K562 (cell line): ENCODE data around the gene ITPR1. TPM values are rescaled to one million over a fixed set of nuclear protein-coding genes. Genes with fewer than 3 reads are reported as not detected.

ENCODE experiments used
- ATF7 ChIP-seq: fragments of 450-650 bp; IDR thresholded peaks from 2 replicates; pipeline ENCODE4 v1.7.1; 2014; ENCODE audit warnings: mild to moderate bottlenecking, moderate library complexity
- EHMT2 ChIP-seq: fragments of 450-650 bp; IDR thresholded peaks from 2 replicates; pipeline ENCODE4 v1.6.1; 2018; ENCODE audit warnings: antibody characterized with exemption
- ELF2 ChIP-seq: fragments of 250-450 bp; sonication (Bioruptor Pico); IDR thresholded peaks from 2 replicates; pipeline ENCODE4 v1.5.0; 2021; ENCODE audit warnings: mild to moderate bottlenecking
- ERF ChIP-seq: fragments of 450-650 bp; formaldehyde crosslinking; IDR thresholded peaks from 2 replicates; pipeline ENCODE4 v1.4.0; 2020; ENCODE audit warnings: mild to moderate bottlenecking, mixed read lengths
- FOS ChIP-seq: IDR thresholded peaks from 3 replicates; pipeline ENCODE4 v1.6.1; 2011; ENCODE audit not compliant: insufficient read length; ENCODE audit errors: extremely low read depth
- FOXM1 ChIP-seq, 2 experiments: fragments of 450-650 bp in 1 of 2; sonication (generic) in 1 of 2; formaldehyde crosslinking in 1 of 2; IDR thresholded peaks; 2 replicates each; pipeline versions ENCODE4 v1.6.1 to v1.9.0; 2017 to 2022; ENCODE audit warnings: low read depth in 2 of 2, mild to moderate bottlenecking in 2 of 2, missing genetic modification reagents in 1 of 2, moderate library complexity in 1 of 2
- ILF3 ChIP-seq: fragments of 450-650 bp; IDR thresholded peaks from 2 replicates; pipeline ENCODE4 v1.6.1; 2018; ENCODE audit warnings: antibody characterized with exemption, mild to moderate bottlenecking, moderate library complexity, borderline replicate concordance
- ILK ChIP-seq: fragments of 450-650 bp; IDR thresholded peaks from 2 replicates; pipeline ENCODE4 v1.6.1; 2016; ENCODE audit warnings: missing genetic modification characterization, low read depth, mild to moderate bottlenecking, missing compliant biosample characterization, moderate library complexity, borderline replicate concordance
- MBD2 ChIP-seq: sonication (generic); IDR thresholded peaks from 2 replicates; pipeline ENCODE4 v1.6.1; 2016; ENCODE audit warnings: low read depth, borderline replicate concordance
- NFIX ChIP-seq: fragments of 250-450 bp; sonication (Bioruptor Pico); IDR thresholded peaks from 2 replicates; pipeline ENCODE4 v1.4.0; 2020; ENCODE audit warnings: low read depth, mild to moderate bottlenecking, moderate library complexity
- NFRKB ChIP-seq: fragments of 450-650 bp; IDR thresholded peaks from 2 replicates; pipeline ENCODE4 v1.6.1; 2016; ENCODE audit warnings: low read depth
- PREB ChIP-seq: sonication (generic); formaldehyde crosslinking; IDR thresholded peaks from 2 replicates; pipeline ENCODE4 v1.8.1; 2023; ENCODE audit warnings: mild to moderate bottlenecking, missing genetic modification reagents
- SETDB1 ChIP-seq: IDR thresholded peaks from one replicate; pipeline ENCODE4 v1.6.1; 2012; ENCODE audit warnings: low read length, control low read depth, inconsistent platforms
- TAF9B ChIP-seq: fragments of 450-650 bp; IDR thresholded peaks from 2 replicates; pipeline ENCODE4 v1.6.1; 2018; ENCODE audit warnings: mild to moderate bottlenecking; ENCODE audit not compliant: partially characterized antibody
- ZFP91 ChIP-seq: sonication (generic); formaldehyde crosslinking; IDR thresholded peaks from 2 replicates; pipeline ENCODE4 v1.8.0; 2022; ENCODE audit warnings: mild to moderate bottlenecking, missing genetic modification reagents
- ZNF143 ChIP-seq: sonication (generic); formaldehyde crosslinking; IDR thresholded peaks from 2 replicates; pipeline ENCODE4 v1.9.0; 2022; ENCODE audit warnings: mild to moderate bottlenecking, missing genetic modification reagents
- ZNF175 ChIP-seq: fragments of 200-800 bp; sonication (Bioruptor generic); IDR thresholded peaks from 2 replicates; pipeline ENCODE4 v1.6.1; 2016; ENCODE audit warnings: low read depth, mild to moderate bottlenecking, missing genetic modification characterization, missing compliant biosample characterization
- ZNF280B ChIP-seq: fragments of 250-450 bp; sonication (Bioruptor Pico); IDR thresholded peaks from 2 replicates; pipeline ENCODE4 v1.5.1; 2021; ENCODE audit warnings: mild to moderate bottlenecking
- ZNF41 ChIP-seq: fragments of 250-450 bp; sonication (Bioruptor Pico); conservative IDR thresholded peaks from 2 replicates; pipeline ENCODE4 v1.4.0; 2020; ENCODE audit warnings: mild to moderate bottlenecking
- ZNF431 ChIP-seq: sonication (generic); formaldehyde crosslinking; IDR thresholded peaks from 2 replicates; pipeline ENCODE4 v1.8.0; 2022; ENCODE audit warnings: mild to moderate bottlenecking, missing genetic modification reagents
- ZNF445 ChIP-seq: fragments of 250-450 bp; sonication (Bioruptor Pico); IDR thresholded peaks from 2 replicates; pipeline ENCODE4 v1.4.0; 2020; ENCODE audit warnings: low read depth, mild to moderate bottlenecking, moderate library complexity
- polyA plus RNA-seq, 8 experiments: library from polyadenylated mRNA; depleted of rRNA in 4 of 8; stranded (reverse) in 5 of 8; unstranded in 3 of 8; fragments of >200 nt; fragmentation: Nextera tagmentation in 2 of 8; fragmentation: Illumina TruSeq in 1 of 8; extraction: Ambion mirVana in 2 of 8; extraction: Trizol in 1 of 8; gene quantifications; 2 replicates each; pipeline versions ENCODE4 v1.2.1 to v1.2.3, GENCODE V29; 2011 to 2014; ENCODE audit warnings: inconsistent platforms in 1 of 8, missing spikeins in 1 of 8
- total RNA-seq, 7 experiments: library from RNA; depleted of rRNA in 6 of 7; stranded (reverse); fragments of >200 nt in 6 of 7; fragmentation: Illumina TruSeq in 2 of 7; extraction: Trizol in 2 of 7; gene quantifications; 2 replicates each; pipeline versions ENCODE4 v1.2.1 to v1.2.3, GENCODE V29; 2011 to 2021; ENCODE audit warnings: low replicate concordance in 1 of 7

The ITPR1 gene
- total and polyA plus RNA-seq, 9 of the 15 experiments (the other 6 are each of a cell fraction or from before 2014, with no cell fraction given), result 22.4 to 40.0 (median 27.4) TPM

GRCh38 chr3:4814904-4815574 lies 321.9 kb downstream of the ITPR1 start (continued):
- TF ChIP-seq ERF (CRISPR knock-in tag) (peak; percentile 86; the same call in 1 of the 2 replicates), ZNF280B (CRISPR knock-in tag) (no peak), TAF9B (no peak), ZNF175 (CRISPR knock-in tag) (peak; percentile 84), FOXM1 (IDR thresholded peaks at IDR 0.05; ENCODE audit: low read depth) (no peak), FOXM1 (CRISPR knock-in tag; IDR thresholded peaks at IDR 0.05; ENCODE audit: low read depth) (no peak), ATF7 (no peak), ZFP91 (CRISPR knock-in tag) (no peak; the same call in 1 of the 2 replicates), MBD2 (no peak), ELF2 (CRISPR knock-in tag) (peak; percentile 72; the same call in 1 of the 2 replicates), FOS (no peak), ZNF41 (CRISPR knock-in tag) (0 out of 2 replicates have a peak, but pooled peaks have one; percentile 55), ZNF143 (CRISPR knock-in tag) (no peak), EHMT2 (0 out of 2 replicates have a peak, but pooled peaks have one; percentile 22), ZNF431 (CRISPR knock-in tag) (0 out of 2 replicates have a peak, but pooled peaks have one; percentile 59), NFRKB (peak; percentile 90), PREB (CRISPR knock-in tag) (no peak), ZNF445 (CRISPR knock-in tag) (no peak), NFIX (CRISPR knock-in tag) (no peak), SETDB1 (no peak), ILK (no peak), ILF3 (no peak; the same call in 1 of the 2 replicates)
